CD14-positive monocyte (primary cell): ENCODE measurements around the gene CHRM5. TPM values are rescaled to one million over a fixed set of nuclear protein-coding genes. Genes with fewer than 3 reads are reported as not detected.

Experiments used
- DNase-seq, 3 donors: peaks; one replicate each; pipeline ENCODE4 v3.0.0-alpha.2; 2011 to 2022
- H2AFZ ChIP-seq: 2 replicates; pipeline ENCODE4 v1.6.0; 2012; ENCODE audit warnings: mild to moderate bottlenecking, low read depth, low read length, inconsistent platforms; ENCODE audit not compliant: insufficient read depth, poor library complexity, severe bottlenecking
- H3K27ac ChIP-seq, 2 donors: 1 replicate in 1 of 2; 2 replicates in 1 of 2; pipeline ENCODE4 v1.5.1; 2012 to 2013; ENCODE audit warnings: low read length in 2 of 2, control low read depth in 1 of 2, inconsistent platforms in 1 of 2, low read depth in 1 of 2, mild to moderate bottlenecking in 1 of 2
- H3K27me3 ChIP-seq, 2 donors: one replicate each; pipeline versions ENCODE4 v1.6.0 to v1.6.1; 2011 to 2013; ENCODE audit warnings: low read length in 2 of 2; ENCODE audit not compliant: control insufficient read depth in 2 of 2, insufficient read depth in 2 of 2
- H3K36me3 ChIP-seq, 2 donors: replicated peaks in 1 of 2; 1 replicate in 1 of 2; 2 replicates in 1 of 2; pipeline versions ENCODE4 v1.5.1 to v1.6.1; 2012 to 2013; ENCODE audit warnings: low read length in 2 of 2, control low read depth in 1 of 2, inconsistent platforms in 1 of 2, mild to moderate bottlenecking in 1 of 2; ENCODE audit not compliant: insufficient read depth in 2 of 2, control insufficient read depth in 1 of 2
- H3K4me1 ChIP-seq, 2 donors: 1 replicate in 1 of 2; 2 replicates in 1 of 2; pipeline versions ENCODE4 v1.5.1 to v1.6.1; 2012 to 2013; ENCODE audit warnings: low read length in 2 of 2, control low read depth in 1 of 2, inconsistent platforms in 1 of 2, mild to moderate bottlenecking in 1 of 2, moderate library complexity in 1 of 2; ENCODE audit not compliant: insufficient read depth in 2 of 2, control insufficient read depth in 1 of 2
- H3K4me2 ChIP-seq: replicated peaks from 2 replicates; pipeline ENCODE3; 2012; ENCODE audit warnings: low read length, moderate library complexity, mild to moderate bottlenecking; ENCODE audit not compliant: poor library complexity, severe bottlenecking; ENCODE audit errors: extremely low read depth
- H3K4me3 ChIP-seq, 3 experiments: fragments of 200-600 bp in 1 of 3; sonication (generic) in 1 of 3; replicated peaks in 1 of 3; 1 replicate in 2 of 3; 2 replicates in 1 of 3; pipeline ENCODE4 v1.5.1; 2011 to 2013; ENCODE audit warnings: low read length in 3 of 3, mild to moderate bottlenecking in 3 of 3, control low read depth in 2 of 3, low read depth in 2 of 3, inconsistent platforms in 1 of 3, moderate library complexity in 1 of 3
- H3K79me2 ChIP-seq: 2 replicates; pipeline ENCODE4 v1.6.0; 2012; ENCODE audit warnings: mild to moderate bottlenecking, control low read depth, inconsistent platforms, low read length, moderate library complexity; ENCODE audit not compliant: insufficient read depth
- H3K9ac ChIP-seq: 2 replicates; pipeline ENCODE4 v1.6.0; 2017; ENCODE audit warnings: low read length, mild to moderate bottlenecking; ENCODE audit not compliant: insufficient read depth, poor library complexity, severe bottlenecking
- H3K9me3 ChIP-seq, 2 donors: replicated peaks in 1 of 2; 1 replicate in 1 of 2; 2 replicates in 1 of 2; pipeline versions ENCODE4 v1.5.1 to v1.6.1; 2012 to 2013; ENCODE audit warnings: low read length in 2 of 2, control low read depth in 1 of 2; ENCODE audit not compliant: control insufficient read depth in 1 of 2, insufficient read depth in 1 of 2
- H4K20me1 ChIP-seq: 2 replicates; pipeline ENCODE4 v1.6.0; 2012; ENCODE audit warnings: mild to moderate bottlenecking, low read length, control low read depth, moderate library complexity; ENCODE audit not compliant: insufficient read depth
- H3K27ac Mint-ChIP-seq, 7 donors: one replicate each; pipeline ENCODE4 v1.8.0; 2020; ENCODE audit warnings: mild to moderate bottlenecking in 7 of 7, mixed read lengths in 7 of 7, moderate library complexity in 6 of 7, inconsistent platforms in 2 of 7
- H3K27me3 Mint-ChIP-seq, 3 donors: one replicate each; pipeline ENCODE4 v1.8.0; 2021 to 2022; ENCODE audit warnings: low read depth in 3 of 3, mild to moderate bottlenecking in 3 of 3, mixed read lengths in 3 of 3, moderate library complexity in 3 of 3, inconsistent platforms in 1 of 3
- H3K36me3 Mint-ChIP-seq, 2 donors: one replicate each; pipeline ENCODE4 v1.8.0; 2020; ENCODE audit warnings: mixed read lengths in 2 of 2, inconsistent platforms in 1 of 2, mild to moderate bottlenecking in 1 of 2
- H3K4me1 Mint-ChIP-seq: one replicate; pipeline ENCODE4 v1.8.0; 2020; ENCODE audit warnings: mild to moderate bottlenecking, mixed read lengths
- H3K4me3 Mint-ChIP-seq, 2 donors: one replicate each; pipeline ENCODE4 v1.8.0; 2020; ENCODE audit warnings: mild to moderate bottlenecking in 2 of 2, mixed read lengths in 2 of 2, moderate library complexity in 1 of 2
- H3K9me3 Mint-ChIP-seq, 7 donors: one replicate each; pipeline ENCODE4 v1.8.0; 2020 to 2022; ENCODE audit warnings: mixed read lengths in 7 of 7, mild to moderate bottlenecking in 6 of 7, moderate library complexity in 6 of 7, inconsistent platforms in 2 of 7
- WGBS: methylation state at CpG from one replicate; pipeline ENCODE4 v1.1.5; 2013; ENCODE audit warnings: missing lambda C conversion rate; ENCODE audit not compliant: insufficient coverage; 5-methylcytosine and 5-hydroxymethylcytosine counted together
- intact Hi-C, 2 donors: fragments of 100-400 bp; cut with micrococcal nuclease; formaldehyde crosslinking; loops; one replicate each; pipeline versions ENCODE4 v1.15.0 to v1.15.1; 2023
- polyA plus RNA-seq, 3 donors: library from polyadenylated mRNA; depleted of rRNA in 1 of 3; unstranded in 2 of 3; stranded (reverse) in 1 of 3; fragments of 300-500 nt in 2 of 3; fragments of >200 nt in 1 of 3; fragmentation: Illumina TruSeq in 2 of 3; gene quantifications; 1 replicate in 2 of 3; 2 replicates in 1 of 3; pipeline ENCODE4 v1.2.3, GENCODE V29; 2012 to 2021
- TF ChIP-seq, protein P1 (sequence below): fragments of 200-600 bp; IDR thresholded peaks from one replicate; pipeline ENCODE4 v1.8.0; 2022; ENCODE audit warnings: antibody characterized with exemption, mild to moderate bottlenecking

CHRM5 gene
- polyA plus RNA-seq, 3 donors, result not detected

DNA sequence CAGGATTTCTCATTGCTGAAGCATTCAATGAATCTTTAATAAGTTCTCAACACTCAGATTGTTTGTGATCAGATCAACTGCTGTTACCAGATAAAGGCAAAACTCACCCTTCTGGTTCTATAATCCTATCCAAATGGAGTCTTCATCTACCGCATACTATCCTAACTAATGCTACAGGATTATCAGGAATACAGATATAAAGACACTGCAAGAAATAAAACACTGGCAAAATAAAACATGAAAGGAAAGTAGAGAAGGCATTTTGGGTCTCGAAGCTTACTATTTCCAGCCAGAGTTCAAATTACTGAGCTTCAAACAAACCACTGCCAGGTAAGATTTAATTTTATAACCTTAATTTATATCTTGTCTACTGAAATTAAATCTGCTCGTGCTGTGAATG, 524 bp downstream of the CHRM5 start:
- H3K4me3 ChIP-seq, result no peak overlapping the region
- DNase-seq, result no peak
- no peaks in the 10 kb centered on the region for H3K79me2 ChIP-seq
- no peaks in the 10 kb centered on the region for H3K27me3 ChIP-seq
- TF ChIP-seq, protein P1, sequence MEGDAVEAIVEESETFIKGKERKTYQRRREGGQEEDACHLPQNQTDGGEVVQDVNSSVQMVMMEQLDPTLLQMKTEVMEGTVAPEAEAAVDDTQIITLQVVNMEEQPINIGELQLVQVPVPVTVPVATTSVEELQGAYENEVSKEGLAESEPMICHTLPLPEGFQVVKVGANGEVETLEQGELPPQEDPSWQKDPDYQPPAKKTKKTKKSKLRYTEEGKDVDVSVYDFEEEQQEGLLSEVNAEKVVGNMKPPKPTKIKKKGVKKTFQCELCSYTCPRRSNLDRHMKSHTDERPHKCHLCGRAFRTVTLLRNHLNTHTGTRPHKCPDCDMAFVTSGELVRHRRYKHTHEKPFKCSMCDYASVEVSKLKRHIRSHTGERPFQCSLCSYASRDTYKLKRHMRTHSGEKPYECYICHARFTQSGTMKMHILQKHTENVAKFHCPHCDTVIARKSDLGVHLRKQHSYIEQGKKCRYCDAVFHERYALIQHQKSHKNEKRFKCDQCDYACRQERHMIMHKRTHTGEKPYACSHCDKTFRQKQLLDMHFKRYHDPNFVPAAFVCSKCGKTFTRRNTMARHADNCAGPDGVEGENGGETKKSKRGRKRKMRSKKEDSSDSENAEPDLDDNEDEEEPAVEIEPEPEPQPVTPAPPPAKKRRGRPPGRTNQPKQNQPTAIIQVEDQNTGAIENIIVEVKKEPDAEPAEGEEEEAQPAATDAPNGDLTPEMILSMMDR, result no peak
- no peaks in the 10 kb centered on the region for H3K9me3 ChIP-seq
- H3K27me3 Mint-ChIP-seq, result no peaks in the 10 kb centered on the region
- no CpG with 5 or more reads among the region's 3 CpGs for WGBS
- H3K36me3 Mint-ChIP-seq, result no peaks in the 10 kb centered on the region
- no peak overlapping the region for H2AFZ ChIP-seq
- H3K4me1 ChIP-seq, result no peaks in the 10 kb centered on the region
- H3K36me3 ChIP-seq, result no peaks in the 10 kb centered on the region
- H3K4me3 Mint-ChIP-seq, result no peak overlapping the region
- H3K9me3 Mint-ChIP-seq, result no peaks in the 10 kb centered on the region
- no peaks in the 10 kb centered on the region for H3K4me1 Mint-ChIP-seq
- no peaks in the 10 kb centered on the region for H4K20me1 ChIP-seq
- no peak overlapping the region for H3K27ac Mint-ChIP-seq
- no peak overlapping the region for H3K27ac ChIP-seq
- intact Hi-C loops, result no loop called here
- no peak overlapping the region for H3K9ac ChIP-seq
- no peak overlapping the region for H3K4me2 ChIP-seq

DNA sequence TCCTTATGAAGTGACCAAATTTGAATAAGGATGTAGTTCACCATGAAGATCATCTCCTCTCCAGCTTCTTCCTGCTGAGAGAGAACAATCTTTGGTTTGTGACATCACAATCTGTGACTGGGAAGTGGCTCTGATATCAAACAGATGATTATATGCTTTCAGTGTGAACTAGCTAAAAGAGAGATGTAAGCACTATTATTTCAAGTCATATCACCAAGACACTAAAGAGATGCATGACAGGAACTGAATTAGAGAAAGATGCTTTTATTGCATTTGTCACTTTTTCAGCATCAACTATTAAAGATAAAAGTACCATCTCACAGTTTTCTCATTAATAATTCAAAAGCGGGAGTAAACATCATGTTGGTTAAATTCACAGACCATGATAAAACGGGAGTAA, 3.5 kb downstream of the CHRM5 start:
- intact Hi-C loops, result no loop called here
- DNase-seq, result no peak
- Histone ChIP-seq H3K4me3 (no peak overlapping the region), H4K20me1 (no peaks in the 10 kb centered on the region), H3K4me2 (no peak overlapping the region), H3K27me3 (no peaks in the 10 kb centered on the region), H3K79me2 (no peaks in the 10 kb centered on the region), H3K4me1 (no peaks in the 10 kb centered on the region), H2AFZ (no peak overlapping the region), H3K9me3 (no peaks in the 10 kb centered on the region), H3K36me3 (no peaks in the 10 kb centered on the region), H3K9ac (no peak overlapping the region), H3K27ac (no peak overlapping the region)
- Mint-ChIP-seq H3K27ac (no peak overlapping the region), H3K4me3 (no peak overlapping the region), H3K9me3 (no peaks in the 10 kb centered on the region), H3K36me3 (no peaks in the 10 kb centered on the region), H3K4me1 (no peaks in the 10 kb centered on the region), H3K27me3 (no peaks in the 10 kb centered on the region)
- no CpG with 5 or more reads among the region's 2 CpGs for WGBS
- TF ChIP-seq, protein P1, result no peak
